ENCODE results near the gene CD44.
A peak's percentile ranks its signal among the peaks of the same experiment; 100 is the strongest.

CD44 gene

DNA sequence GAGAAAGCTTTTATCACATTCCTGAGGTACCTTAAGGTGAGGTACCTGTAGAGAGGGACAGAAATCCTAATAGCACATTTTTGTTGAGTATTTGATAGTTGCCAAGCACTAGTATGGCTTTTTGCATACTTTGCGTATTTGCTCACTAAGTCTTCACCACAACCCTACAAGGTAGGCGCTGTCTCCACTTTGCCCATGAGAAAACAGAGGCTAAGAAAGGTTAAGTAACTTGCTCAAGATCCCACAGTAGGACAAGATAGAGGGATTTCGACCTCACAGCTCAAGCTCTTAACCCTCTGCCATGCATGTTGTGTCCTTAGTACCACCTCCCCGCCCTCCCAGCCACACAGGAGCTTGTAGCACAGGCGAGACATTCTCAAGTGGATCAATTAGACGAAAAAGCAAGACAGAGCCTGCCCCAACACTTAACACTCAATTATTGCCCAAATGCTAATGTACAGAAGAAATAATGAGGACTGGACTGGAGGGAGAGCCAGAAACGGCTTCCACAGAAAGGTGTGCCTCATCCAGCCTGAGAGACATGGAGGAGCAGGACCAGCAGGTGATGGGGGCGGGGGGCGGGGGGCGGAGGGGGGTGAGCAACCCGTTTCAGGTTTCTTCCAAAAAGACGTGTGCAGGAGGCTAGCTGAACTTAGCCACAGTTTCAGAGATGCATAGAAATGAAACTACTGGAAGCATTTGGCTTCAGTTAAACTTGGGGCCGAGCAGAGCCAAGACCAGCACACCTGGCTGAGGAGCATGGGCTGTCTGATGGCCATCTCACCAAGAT is 26.7 kb upstream of the CD44 start:
- in situ Hi-C loops (cut with MboI; ENCODE audit: low sequenced_read_pairs, unreplicated experiment) = no loop called here
- no peak for TF ChIP-seq CTCF (IDR thresholded peaks at IDR 0.05; ENCODE audit: borderline replicate concordance, control extremely low read depth, extremely low read depth, insufficient read depth, missing control alignments)
- DNase-seq (ENCODE audit: low spot score) = no peak

DNA sequence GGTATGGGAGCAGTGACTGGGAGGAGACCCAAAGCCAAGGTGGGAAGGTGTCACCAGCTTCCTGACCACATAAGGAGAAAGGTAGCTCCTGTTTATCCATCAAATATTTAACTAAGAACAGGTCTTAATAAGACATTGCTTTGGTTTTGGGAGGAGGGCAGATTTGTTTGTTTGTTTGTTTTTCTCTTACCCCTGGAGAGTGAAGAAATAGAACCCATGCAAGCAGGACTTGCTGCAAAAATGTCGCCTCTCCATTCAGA is 26.2 kb upstream of the CD44 start:
- no peak for TF ChIP-seq CTCF (IDR thresholded peaks at IDR 0.05; ENCODE audit: borderline replicate concordance, control extremely low read depth, extremely low read depth, insufficient read depth, missing control alignments)
- DNase-seq (ENCODE audit: low spot score) = no peak
- in situ Hi-C loops (cut with MboI; ENCODE audit: low sequenced_read_pairs, unreplicated experiment) = no loop called here

DNA sequence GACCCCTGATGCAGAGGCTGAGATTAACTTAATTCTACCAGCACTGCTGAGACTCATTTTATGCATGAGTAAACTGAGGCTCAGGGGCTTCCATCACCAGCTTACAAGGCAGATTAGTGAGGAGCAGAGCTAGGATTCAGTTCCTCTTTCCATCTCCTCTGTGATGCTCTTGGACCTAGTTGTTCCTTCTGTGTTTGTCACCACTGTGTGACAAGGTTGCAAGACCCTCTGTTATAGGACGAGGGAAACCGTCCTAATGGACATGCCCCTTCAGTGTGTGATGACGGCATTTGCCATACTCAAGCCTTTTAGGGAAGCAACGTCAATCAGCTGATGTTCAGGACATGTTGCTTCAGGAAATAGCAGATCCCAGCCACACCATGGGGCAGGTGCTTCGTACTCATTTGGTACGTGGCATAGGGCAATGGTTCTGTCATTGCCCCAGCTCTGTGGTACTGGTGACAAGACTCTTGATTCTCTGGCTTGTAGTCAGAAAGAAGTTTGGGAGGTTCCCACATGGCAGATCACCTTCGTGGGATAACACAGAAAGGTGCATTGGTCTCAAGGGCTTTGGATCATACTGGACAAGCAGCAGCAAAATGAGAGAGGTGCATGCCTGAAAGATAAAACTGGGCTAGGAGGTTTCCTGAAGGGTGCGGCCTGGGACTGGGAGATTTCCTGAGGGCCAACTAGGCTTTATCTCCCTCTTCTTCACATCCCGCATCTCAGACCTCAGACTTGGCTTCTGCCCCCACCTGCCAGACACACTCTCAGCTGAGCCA is 23.9 kb upstream of the CD44 start:
- no peak for TF ChIP-seq CTCF (IDR thresholded peaks at IDR 0.05; ENCODE audit: borderline replicate concordance, control extremely low read depth, extremely low read depth, insufficient read depth, missing control alignments)
- peak; percentile 45 for DNase-seq (ENCODE audit: low spot score)
- in situ Hi-C loops (cut with MboI; ENCODE audit: low sequenced_read_pairs, unreplicated experiment) = no loop called here

GRCh38 chr11:35115688-35116030 is 23.3 kb upstream of the CD44 start:
- in situ Hi-C loops (cut with MboI; ENCODE audit: low sequenced_read_pairs, unreplicated experiment) = no loop called here
- DNase-seq (ENCODE audit: low spot score) = no peak
- no peak for TF ChIP-seq CTCF (IDR thresholded peaks at IDR 0.05; ENCODE audit: borderline replicate concordance, control extremely low read depth, extremely low read depth, insufficient read depth, missing control alignments)

DNA sequence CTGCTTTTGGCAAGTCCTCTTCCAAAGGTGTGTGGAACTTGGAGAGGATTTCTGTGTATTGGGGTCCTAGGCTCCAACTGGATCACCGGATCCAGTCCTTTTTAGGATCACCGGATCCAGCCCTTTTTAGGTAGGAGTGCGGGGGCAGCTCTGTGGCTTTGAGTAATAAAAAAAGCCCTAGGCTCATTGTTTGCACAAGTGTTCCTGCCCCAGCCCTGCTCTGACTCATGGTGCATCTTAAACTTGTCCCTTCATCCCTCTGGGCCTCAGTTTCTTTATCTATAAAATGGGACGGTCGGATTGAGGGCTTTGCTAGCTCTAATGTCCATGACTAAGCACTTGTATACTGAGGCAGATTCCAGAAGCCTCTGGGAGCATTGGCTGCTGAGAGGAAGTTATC is 22.7 kb upstream of the CD44 start:
- in situ Hi-C loops (cut with MboI; ENCODE audit: low sequenced_read_pairs, unreplicated experiment) = no loop called here
- no peak for TF ChIP-seq CTCF (IDR thresholded peaks at IDR 0.05; ENCODE audit: borderline replicate concordance, control extremely low read depth, extremely low read depth, insufficient read depth, missing control alignments)
- no peak for DNase-seq (ENCODE audit: low spot score)

GRCh38 chr11:35116762-35117640 is 22.0 kb upstream of the CD44 start:
- TF ChIP-seq CTCF (IDR thresholded peaks at IDR 0.05; ENCODE audit: borderline replicate concordance, control extremely low read depth, extremely low read depth, insufficient read depth, missing control alignments) = no peak
- no peak for DNase-seq (ENCODE audit: low spot score)
- in situ Hi-C loops (cut with MboI; ENCODE audit: low sequenced_read_pairs, unreplicated experiment) = no loop called here

All from GM13976 (cell line).